GM13976 (cell line): ENCODE data around the gene SLC10A1.

Experiments
- DNase-seq: peaks from one replicate; pipeline ENCODE4 v3.0.0; 2012; ENCODE audit warnings: low spot score
- in situ Hi-C: fragments of 300-500 bp; cut with MboI; formaldehyde crosslinking; loops from one replicate; pipeline ENCODE4 v1.12.0; 2022; ENCODE audit warnings: low sequenced_read_pairs, mixed read lengths, inconsistent platforms; ENCODE audit not compliant: unreplicated experiment
- TF ChIP-seq, protein P1 (sequence below): IDR thresholded peaks from 2 replicates; pipeline ENCODE4 v1.5.1; 2012; ENCODE audit warnings: borderline replicate concordance, mild to moderate bottlenecking; ENCODE audit not compliant: insufficient read depth; ENCODE audit errors: extremely low read depth, missing control alignments, control extremely low read depth

Gene SLC10A1

DNA sequence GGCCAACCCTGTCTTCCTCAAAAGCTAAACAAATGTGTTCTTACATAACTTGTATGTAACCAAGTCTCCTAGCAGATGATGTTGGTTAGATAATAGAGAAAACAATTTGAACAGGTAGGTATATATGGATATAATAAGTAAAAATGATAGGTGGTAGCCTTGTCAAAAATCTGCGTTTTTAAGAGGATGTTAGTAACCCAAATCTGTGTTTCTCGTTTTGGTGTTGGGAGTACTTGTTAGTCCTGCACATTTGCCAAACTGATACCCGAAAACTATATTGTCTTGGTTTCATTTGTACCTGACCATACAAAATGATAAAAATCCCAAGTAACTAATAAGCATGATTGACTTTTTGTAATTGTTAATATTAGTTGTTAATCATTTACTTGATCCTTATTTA, 22.0 kb downstream of the SLC10A1 start:
- DNase-seq, result no peak
- in situ Hi-C loops, result no loop called here
- TF ChIP-seq, protein P1, sequence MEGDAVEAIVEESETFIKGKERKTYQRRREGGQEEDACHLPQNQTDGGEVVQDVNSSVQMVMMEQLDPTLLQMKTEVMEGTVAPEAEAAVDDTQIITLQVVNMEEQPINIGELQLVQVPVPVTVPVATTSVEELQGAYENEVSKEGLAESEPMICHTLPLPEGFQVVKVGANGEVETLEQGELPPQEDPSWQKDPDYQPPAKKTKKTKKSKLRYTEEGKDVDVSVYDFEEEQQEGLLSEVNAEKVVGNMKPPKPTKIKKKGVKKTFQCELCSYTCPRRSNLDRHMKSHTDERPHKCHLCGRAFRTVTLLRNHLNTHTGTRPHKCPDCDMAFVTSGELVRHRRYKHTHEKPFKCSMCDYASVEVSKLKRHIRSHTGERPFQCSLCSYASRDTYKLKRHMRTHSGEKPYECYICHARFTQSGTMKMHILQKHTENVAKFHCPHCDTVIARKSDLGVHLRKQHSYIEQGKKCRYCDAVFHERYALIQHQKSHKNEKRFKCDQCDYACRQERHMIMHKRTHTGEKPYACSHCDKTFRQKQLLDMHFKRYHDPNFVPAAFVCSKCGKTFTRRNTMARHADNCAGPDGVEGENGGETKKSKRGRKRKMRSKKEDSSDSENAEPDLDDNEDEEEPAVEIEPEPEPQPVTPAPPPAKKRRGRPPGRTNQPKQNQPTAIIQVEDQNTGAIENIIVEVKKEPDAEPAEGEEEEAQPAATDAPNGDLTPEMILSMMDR, result no peak

DNA sequence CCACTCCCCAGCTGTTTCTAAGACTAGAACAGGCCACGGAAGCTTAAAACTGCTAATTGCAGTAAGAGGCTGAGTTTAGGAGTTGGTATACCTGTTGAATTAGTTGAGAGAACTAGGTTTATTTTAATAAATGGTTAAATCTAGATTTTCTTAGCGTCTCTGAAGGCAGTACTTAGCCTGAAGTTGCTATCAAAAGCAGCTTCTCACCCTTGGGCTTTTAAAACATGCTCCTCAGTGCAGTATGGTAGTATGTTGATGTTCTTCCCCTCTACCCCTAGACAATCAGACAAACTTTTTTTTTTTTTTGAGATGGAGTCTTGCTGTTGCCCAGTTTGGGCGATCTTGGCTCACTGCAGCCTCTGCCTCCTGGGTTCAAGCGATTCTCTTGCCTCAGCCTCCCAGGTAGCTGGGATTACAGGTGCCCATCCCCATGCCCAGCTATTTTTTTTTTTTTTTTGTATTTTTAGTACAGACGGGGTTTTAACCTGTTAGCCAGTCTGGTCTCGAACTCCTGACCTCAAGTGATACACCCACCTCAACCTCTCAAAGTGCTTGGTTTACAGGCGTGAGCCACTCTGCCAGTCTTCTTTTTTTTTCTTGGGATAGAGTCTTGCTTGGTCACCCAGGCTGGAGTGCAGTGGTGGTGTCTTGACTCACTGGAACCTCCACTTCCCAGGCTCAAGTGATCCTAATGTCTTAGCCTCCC, 23.3 kb downstream of the SLC10A1 start:
- DNase-seq, result no peak
- in situ Hi-C loops, result no loop called here
- TF ChIP-seq, protein P1, result no peak

DNA sequence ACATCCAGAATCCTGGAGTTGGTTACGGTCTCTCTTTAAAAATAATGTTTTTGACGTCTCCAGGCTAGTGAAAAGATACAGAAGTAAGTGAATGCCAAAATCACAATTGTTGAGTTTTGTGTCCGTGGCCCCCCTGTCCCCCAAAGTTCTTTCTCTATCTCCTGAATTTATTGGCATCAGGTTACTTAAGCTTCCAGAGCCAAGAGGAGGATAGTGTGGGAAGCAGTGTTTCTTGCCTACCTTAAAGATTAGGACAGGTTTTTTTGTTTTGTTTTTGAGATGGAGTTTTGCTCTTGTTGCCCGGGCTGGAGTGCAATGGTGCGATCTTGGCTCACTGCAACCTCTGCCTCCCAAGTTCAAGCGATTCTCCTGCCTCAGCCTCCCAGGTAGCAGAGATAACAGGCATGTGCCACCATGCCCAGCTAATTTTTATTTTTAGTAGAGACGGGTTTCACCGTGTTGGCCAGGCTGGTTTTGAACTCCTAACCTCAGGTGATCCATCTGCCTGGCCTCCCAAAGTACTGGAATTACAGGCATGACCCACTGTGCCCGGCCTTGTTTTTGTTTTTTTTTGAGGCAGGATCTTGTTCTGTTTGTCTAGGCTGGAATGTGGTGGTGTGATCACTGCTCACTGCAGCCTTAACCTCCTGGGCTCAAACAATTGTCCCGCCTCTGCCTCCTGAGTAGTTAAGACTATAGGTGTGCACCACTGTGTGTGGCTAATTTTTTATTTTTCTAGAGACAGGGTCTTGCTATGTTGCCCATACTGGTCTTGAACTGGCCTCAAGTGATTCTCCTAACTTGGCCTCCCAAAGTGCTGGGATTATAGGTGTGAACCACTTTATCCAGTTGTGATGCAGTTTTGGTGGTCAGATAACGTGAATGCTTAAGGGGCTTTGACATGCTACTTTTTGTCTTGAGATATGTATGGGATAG, 24.7 kb downstream of the SLC10A1 start:
- DNase-seq, result no peak
- in situ Hi-C loops, result no loop called here
- TF ChIP-seq, protein P1, result no peak

DNA sequence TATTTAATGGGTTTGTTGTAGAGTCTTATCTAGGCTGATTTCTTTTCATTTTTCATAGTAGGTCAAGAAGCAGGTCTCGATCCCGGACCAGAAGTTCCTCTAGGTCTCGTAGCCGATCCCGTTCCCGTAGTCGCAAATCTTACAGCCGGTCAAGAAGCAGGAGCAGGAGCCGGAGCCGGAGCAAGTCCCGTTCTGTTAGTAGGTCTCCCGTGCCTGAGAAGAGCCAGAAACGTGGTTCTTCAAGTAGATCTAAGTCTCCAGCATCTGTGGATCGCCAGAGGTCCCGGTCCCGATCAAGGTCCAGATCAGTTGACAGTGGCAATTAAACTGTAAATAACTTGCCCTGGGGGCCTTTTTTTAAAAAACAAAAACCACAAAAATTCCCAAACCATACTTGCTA, 25.9 kb downstream of the SLC10A1 start:
- TF ChIP-seq, protein P1, result no peak
- in situ Hi-C loops, result no loop called here
- DNase-seq, result no peak

DNA sequence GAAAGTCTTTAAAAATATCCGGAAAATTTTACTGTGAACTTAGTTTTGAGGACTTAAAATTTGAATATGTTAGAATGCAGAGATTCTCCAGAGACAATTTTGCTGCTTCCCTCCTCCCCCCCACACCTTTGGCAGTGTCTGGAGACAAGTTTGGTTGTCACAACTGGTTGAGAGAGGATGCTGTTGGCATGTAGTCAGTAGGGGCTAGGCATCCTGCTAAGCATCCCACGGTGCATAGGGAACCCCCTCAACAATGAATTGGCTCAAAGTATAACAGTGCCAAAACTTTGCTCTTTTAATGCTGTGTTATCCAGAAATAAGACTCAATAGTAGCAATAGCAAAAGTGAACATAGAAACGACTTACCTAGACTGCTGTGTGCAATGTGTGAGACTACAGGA, 26.5 kb downstream of the SLC10A1 start:
- TF ChIP-seq, protein P1, result no peak
- DNase-seq, result no peak
- in situ Hi-C loops, result no loop called here

DNA sequence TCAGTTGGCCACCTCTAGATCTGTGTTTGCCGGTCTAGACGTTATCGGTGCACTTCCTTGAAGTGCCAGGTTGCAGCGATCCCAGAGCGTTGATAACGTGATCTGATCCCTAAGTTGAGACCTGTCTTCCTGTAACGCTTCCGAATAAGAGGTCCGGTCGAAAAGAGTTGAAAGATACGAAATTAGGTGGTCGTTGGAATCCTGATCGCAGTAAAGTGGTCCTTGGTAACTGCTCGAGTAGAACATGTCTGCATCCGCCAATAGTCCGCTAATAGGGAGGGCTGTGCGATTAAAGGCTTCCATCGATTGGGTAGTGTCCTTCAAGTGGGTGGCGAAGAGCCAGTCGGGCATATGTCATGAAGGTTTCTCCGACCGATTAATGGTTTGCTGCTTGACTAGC, 27.4 kb downstream of the SLC10A1 start:
- TF ChIP-seq, protein P1, result no peak

More for the DNA sequence above, 27.4 kb downstream of the SLC10A1 start:
- DNase-seq, result no peak
- in situ Hi-C loops, result no loop called here
